Erythroblast (primary cell): ENCODE results near the gene TEPSIN.

Experiments
- GATA1 ChIP-seq: IDR thresholded peaks from 2 replicates; pipeline ENCODE4 v1.6.1; 2011; ENCODE audit warnings: low read depth, mild to moderate bottlenecking, control low read depth, low read length, moderate library complexity
- POLR2A ChIP-seq: IDR thresholded peaks from 2 replicates; pipeline ENCODE4 v1.6.1; 2011; ENCODE audit warnings: mild to moderate bottlenecking, low read length

- TF ChIP-seq POLR2A (peak; percentile 42), GATA1 (no peak)
Observed at GRCh38 chr17:81244358-81245023, 5.6 kb upstream of the TEPSIN start.
